ENCODE data around the gene CALCOCO1. TPM values are rescaled to one million over a fixed set of nuclear protein-coding genes. Genes with fewer than 3 reads are reported as not detected.

Gene CALCOCO1
- total and polyA plus RNA-seq, 2 of the 13 experiments (the other 11 are each of a cell fraction or from before 2014, with no cell fraction given): 7.7 to 47.7 TPM

GRCh38 chr12:53686436-53686835, 40.8 kb downstream of the CALCOCO1 start:
- WGBS (ENCODE audit: low lambda C conversion rate): 51% methylated on average over 3 of the region's 3 CpGs
- Histone ChIP-seq H3K27me3 (ENCODE audit: control insufficient read depth in 1 of 2, insufficient read depth in 2 of 2, low read length in 2 of 2) (no peaks in the 10 kb centered on the region; a peak in 2 of 5 replicates), H3K27ac (ENCODE audit: extremely low read length, insufficient read depth, low read length) (no peak overlapping the region), H3K9ac (ENCODE audit: insufficient read depth, low read depth, low read length) (no peak overlapping the region), H3K79me2 (ENCODE audit: insufficient read depth, low read length) (no peaks in the 10 kb centered on the region), H2AFZ (ENCODE audit: low read length) (no peak overlapping the region), H3K9me3 (ENCODE audit: low read length) (no peaks in the 10 kb centered on the region), H4K20me1 (ENCODE audit: insufficient read depth, low read length) (no peaks in the 10 kb centered on the region), H3K4me2 (ENCODE audit: low read depth, low read length) (no peak overlapping the region), H3K4me1 (ENCODE audit: insufficient read depth, low read length) (no peaks in the 10 kb centered on the region), H3K36me3 (replicated peaks in 1 of 2; ENCODE audit: control insufficient read depth in 1 of 2, insufficient read depth in 2 of 2, low read length in 2 of 2) (no peaks in the 10 kb centered on the region), H3K4me3 (replicated peaks in 1 of 3; ENCODE audit: insufficient read depth in 1 of 3, low read depth in 2 of 3, low read length in 3 of 3) (no peak overlapping the region)
- no peak for DNase-seq (ENCODE audit: low spot score)
- in situ Hi-C loops (cut with HindIII; ENCODE audit: extremely low pct_ligation_motif_present, low pct_unique_long_range_greater_than_20kb) (no loop called here), intact Hi-C loops (cut with micrococcal nuclease; ENCODE audit: unreplicated experiment) (no loop called here)
- no peak for FAIRE-seq
- no peak for ATAC-seq
- TF ChIP-seq NRL (CRISPR knock-in tag; IDR thresholded peaks at IDR 0.05; ENCODE audit: borderline replicate concordance): no peak
- TF ChIP-seq ELF1 (CRISPR knock-in tag; IDR thresholded peaks at IDR 0.05): no peak
- BruUV-seq (replicated peaks): no TSS peak
- CTCF ChIA-PET (ENCODE audit: low intra/inter-chr PET ratio, low total read pairs): no interaction called here
- POLR2A ChIA-PET: no interaction called here

GRCh38 chr12:53684654-53685220, 42.5 kb downstream of the CALCOCO1 start:
- H3K9ac ChIP-seq (ENCODE audit: insufficient read depth, low read depth, low read length): no peak overlapping the region
- TF ChIP-seq ZMAT5 (CRISPR knock-in tag; IDR thresholded peaks at IDR 0.05; ENCODE audit: borderline replicate concordance, low read depth): no peak
- no peak for TF ChIP-seq TFDP1 (CRISPR knock-in tag; IDR thresholded peaks at IDR 0.05; ENCODE audit: borderline replicate concordance)
- no peak for TF ChIP-seq NFRKB (IDR thresholded peaks at IDR 0.05)
- TF ChIP-seq POLR2AphosphoS2 (IDR thresholded peaks at IDR 0.05; ENCODE audit: low read depth, low read length): no peak
- TF ChIP-seq POLR2A (IDR thresholded peaks at IDR 0.05; ENCODE audit: insufficient read depth in 1 of 2, low read depth in 2 of 2, low read length in 2 of 2): no peak
- TF ChIP-seq THAP8 (CRISPR knock-in tag; IDR thresholded peaks at IDR 0.05; ENCODE audit: borderline replicate concordance): no peak
- TF ChIP-seq SNAI1 (CRISPR knock-in tag; IDR thresholded peaks at IDR 0.05; ENCODE audit: borderline replicate concordance): no peak
- TF ChIP-seq NR2C2 (CRISPR knock-in tag; IDR thresholded peaks at IDR 0.05; ENCODE audit: borderline replicate concordance): no peak
- TF ChIP-seq TEAD2 (CRISPR knock-in tag; IDR thresholded peaks at IDR 0.05): no peak
- no peak for TF ChIP-seq ZNF143 (CRISPR knock-in tag; IDR thresholded peaks at IDR 0.05)
- no peak for TF ChIP-seq HDAC6 (IDR thresholded peaks at IDR 0.05; ENCODE audit: low read depth, low read length)
- TF ChIP-seq TCF12 (IDR thresholded peaks at IDR 0.05): no peak
- TF ChIP-seq TCF12 (CRISPR knock-in tag; IDR thresholded peaks at IDR 0.05): no peak
- no TSS peak for BruUV-seq (replicated peaks)
- CTCF ChIA-PET (ENCODE audit: low intra/inter-chr PET ratio, low total read pairs): no interaction called here
- FAIRE-seq: no peak
- H3K27ac ChIP-seq (ENCODE audit: extremely low read length, insufficient read depth, low read length): no peak overlapping the region
- no peaks in the 10 kb centered on the region for H4K20me1 ChIP-seq (ENCODE audit: insufficient read depth, low read length)
- H3K4me2 ChIP-seq (ENCODE audit: low read depth, low read length): no peak overlapping the region
- no peak for DNase-seq (ENCODE audit: low spot score)
- no peaks in the 10 kb centered on the region for H3K36me3 ChIP-seq (replicated peaks in 1 of 2; ENCODE audit: control insufficient read depth in 1 of 2, insufficient read depth in 2 of 2, low read length in 2 of 2)
- in situ Hi-C loops (cut with HindIII; ENCODE audit: extremely low pct_ligation_motif_present, low pct_unique_long_range_greater_than_20kb) (no loop called here), intact Hi-C loops (cut with micrococcal nuclease; ENCODE audit: unreplicated experiment) (no loop called here)
- H3K27me3 ChIP-seq (ENCODE audit: control insufficient read depth in 1 of 2, insufficient read depth in 2 of 2, low read length in 2 of 2): no peaks in the 10 kb centered on the region; a peak in 2 of 5 replicates
- no peak overlapping the region for H2AFZ ChIP-seq (ENCODE audit: low read length)
- WGBS (ENCODE audit: low lambda C conversion rate): 24% methylated on average over 3 of the region's 3 CpGs
- POLR2A ChIA-PET: interaction anchor here (0.9 kb wide), 1 partner anchor 9 kb away, joined by 3 read pairs; the partner anchor contains the start of gene ATP5MC2
- ATAC-seq: no peak
- H3K79me2 ChIP-seq (ENCODE audit: insufficient read depth, low read length): no peaks in the 10 kb centered on the region
- no peaks in the 10 kb centered on the region for H3K9me3 ChIP-seq (ENCODE audit: low read length)
- H3K4me1 ChIP-seq (ENCODE audit: insufficient read depth, low read length): no peaks in the 10 kb centered on the region
- no peak overlapping the region for H3K4me3 ChIP-seq (replicated peaks in 1 of 3; ENCODE audit: insufficient read depth in 1 of 3, low read depth in 2 of 3, low read length in 3 of 3)

Measured in HepG2 (cell line).